CD4-positive, alpha-beta T cell treated with Interleukin-1 beta for 1 hour (primary cell): ENCODE results near the gene PIK3CD.
A peak's percentile ranks its signal among the peaks of the same experiment; 100 is the strongest.
"Not testable (repeated sequence)": the region's sequence is repeated elsewhere in the genome, so short reads cannot be mapped to it uniquely, and the experiment has no call there.

Experiments
- DNase-seq, 2 donors: peaks; one replicate each; pipeline ENCODE4 v3.0.0-alpha.2; 2020 to 2022

Gene PIK3CD

DNA sequence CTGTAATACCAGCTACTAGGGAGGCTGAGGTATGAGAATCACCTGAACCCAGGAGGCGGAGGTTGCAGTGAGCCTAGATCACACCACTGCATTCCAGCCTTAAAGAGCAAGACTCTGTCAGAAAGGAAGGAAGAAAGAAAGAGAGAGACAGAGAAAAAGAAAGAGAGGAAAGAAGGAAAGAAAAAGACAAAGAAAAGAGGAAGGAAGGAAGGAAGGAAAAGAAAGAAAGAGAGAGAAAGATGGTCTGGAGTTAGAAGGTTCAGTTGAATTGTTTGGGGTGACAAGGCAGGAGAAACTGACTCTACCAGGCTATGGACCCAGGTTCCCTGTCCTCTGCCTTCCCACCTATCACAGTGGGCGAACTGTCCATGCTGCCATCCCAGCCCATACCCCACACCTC, 27.4 kb upstream of the PIK3CD start:
- no peak for DNase-seq

DNA sequence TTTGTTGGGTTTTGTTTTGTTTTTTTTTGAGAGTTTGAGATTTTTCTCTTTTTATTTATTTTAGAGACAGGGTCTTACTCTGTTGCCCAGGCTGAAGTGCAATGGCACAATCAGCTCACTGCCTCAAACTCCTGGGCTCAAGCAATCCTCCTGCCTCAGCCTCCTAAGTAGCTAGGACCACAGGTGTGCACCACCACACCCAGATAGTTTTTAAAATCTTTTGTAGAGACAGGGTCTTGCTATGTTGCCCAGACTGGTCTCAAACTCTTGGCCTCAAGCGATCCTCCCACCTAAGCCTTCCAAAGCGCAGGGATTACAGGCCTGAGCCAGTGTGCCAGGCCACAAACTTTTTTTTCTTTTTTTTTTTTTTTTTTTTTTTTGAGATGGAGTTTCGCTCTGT, 26.5 kb upstream of the PIK3CD start:
- not testable (repeated sequence) for DNase-seq

DNA sequence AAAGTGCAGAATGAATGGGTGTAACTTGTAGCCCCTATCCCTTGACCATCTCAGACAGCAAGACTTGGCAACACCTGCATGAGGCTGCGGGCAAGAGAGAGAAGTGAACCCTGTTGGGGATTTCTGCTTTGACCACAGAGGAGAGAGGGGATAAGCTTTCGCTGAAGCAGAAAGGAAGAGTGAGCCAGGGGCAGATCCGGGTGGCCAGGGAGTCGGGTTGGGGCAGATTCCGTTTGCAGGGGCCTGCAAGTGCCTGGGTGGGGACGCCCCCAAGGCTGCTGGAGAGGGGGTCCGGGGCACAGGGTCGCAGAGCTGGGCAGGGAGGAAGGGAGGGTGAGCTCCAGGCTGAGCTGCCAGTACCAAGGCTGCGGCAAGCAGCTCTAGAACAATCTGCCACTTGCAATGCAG, 25.3 kb upstream of the PIK3CD start:
- peak; percentile 32 to 55 for DNase-seq

- peak; percentile 70 for DNase-seq
Observed at GRCh38 chr1:9628541-9629444, 22.7 kb upstream of the PIK3CD start.

- DNase-seq = peak; percentile 73 to 78
Observed at GRCh38 chr1:9629445-9630201, 21.9 kb upstream of the PIK3CD start.

DNA sequence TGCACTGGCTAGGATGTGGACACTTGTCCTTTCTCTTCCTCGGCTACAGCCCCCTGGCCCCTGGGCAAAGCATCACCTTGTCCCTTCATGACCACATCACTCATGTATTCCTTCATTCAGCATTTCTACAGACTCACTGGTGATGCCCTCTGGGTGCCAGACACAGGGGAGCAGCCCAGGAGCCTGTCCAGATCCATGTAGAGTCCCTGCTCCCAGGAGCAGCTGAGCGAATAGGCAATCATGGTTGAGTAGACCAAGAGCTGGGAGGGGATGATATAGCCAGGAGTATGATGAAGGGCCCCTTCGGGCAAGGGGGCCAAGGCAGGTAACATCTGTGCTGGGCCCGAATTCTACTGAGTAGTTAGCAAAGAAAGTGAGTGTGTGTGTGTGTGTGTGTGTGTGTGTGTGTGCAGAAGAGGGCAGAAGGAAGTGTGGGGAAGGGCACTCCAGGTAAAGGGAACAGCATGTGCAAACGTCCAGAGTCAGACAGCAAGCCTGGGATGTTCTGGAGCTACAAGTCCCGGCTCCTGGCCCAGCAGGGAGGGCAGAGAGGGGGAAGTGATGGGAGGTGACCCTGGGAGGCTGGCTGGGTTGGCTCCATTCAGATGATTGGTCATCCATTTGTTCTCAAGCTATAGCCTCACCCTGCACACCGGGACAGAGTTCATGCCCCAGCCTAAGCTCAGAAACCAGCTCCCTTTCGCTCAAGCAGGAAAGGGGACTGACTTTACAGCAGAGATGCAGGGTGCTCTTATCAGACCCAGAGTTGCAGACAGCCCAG, 21.0 kb upstream of the PIK3CD start:
- no peak for DNase-seq

GRCh38 chr1:9631613-9632012, 19.9 kb upstream of the PIK3CD start:
- DNase-seq = no peak

DNA sequence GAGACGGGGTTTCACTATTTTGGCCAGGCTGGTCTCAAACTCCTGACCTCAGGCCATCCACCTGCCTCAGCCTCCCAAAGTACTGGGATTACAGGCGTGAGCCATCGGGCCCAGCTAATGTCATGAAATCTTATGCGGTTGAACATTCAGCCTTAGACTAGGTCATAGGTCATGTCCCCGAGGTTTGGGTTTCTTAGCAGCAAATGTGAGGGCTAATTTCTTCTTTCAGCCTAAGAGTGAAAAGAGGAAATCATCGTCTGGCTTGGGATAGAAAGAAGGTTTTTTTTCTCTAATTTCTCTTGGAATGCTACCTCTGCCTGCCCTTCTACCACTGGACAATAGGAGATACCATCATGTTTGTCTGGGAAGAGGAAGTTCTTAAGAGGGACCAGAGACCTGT, 18.0 kb upstream of the PIK3CD start:
- no peak for DNase-seq

DNA sequence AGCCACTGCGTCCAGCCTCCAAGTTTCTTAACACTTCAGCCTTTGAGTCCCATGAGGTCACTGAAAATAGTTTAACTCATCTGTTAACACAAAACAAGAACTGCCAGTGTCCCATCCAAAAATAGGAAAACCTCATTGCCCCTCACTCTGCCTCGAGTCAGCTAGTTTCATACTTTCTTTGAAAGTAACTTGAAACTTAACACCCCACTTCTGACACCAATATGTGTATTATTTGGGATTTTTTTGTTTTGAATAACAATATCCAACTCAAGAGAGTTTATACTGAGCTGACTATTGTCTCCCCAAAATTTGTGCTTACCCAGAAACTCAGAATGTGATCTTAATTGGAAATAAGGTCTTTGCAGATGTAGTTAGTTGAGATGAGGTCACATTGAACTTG, 16.9 kb upstream of the PIK3CD start:
- DNase-seq = no peak

DNA sequence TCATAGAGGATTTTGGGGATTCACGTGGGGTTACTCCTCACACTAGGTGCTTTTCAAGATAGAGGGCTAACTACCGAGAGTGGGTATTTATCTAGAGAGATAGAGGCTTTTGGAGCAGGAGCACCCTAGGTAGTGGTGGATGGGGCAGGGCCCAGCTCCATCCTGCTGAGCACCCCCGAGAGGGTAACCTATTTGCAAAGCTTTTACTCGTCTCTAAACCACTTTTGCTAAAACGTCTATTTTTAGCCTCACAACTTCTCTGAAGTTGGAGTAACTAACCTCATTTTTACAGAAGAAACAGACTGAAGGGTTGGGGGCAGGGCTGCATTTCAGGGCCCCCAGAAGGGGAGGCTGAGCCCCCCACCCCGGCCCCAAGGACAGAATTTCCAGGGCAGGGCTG, 12.3 kb upstream of the PIK3CD start:
- no peak for DNase-seq

- no peak for DNase-seq
Observed at GRCh38 chr1:9643351-9644256, 7.9 kb upstream of the PIK3CD start.

GRCh38 chr1:9646037-9646436, 5.5 kb upstream of the PIK3CD start:
- no peak for DNase-seq

- no peak for DNase-seq
Observed at GRCh38 chr1:9648171-9648570, 3.4 kb upstream of the PIK3CD start.

DNA sequence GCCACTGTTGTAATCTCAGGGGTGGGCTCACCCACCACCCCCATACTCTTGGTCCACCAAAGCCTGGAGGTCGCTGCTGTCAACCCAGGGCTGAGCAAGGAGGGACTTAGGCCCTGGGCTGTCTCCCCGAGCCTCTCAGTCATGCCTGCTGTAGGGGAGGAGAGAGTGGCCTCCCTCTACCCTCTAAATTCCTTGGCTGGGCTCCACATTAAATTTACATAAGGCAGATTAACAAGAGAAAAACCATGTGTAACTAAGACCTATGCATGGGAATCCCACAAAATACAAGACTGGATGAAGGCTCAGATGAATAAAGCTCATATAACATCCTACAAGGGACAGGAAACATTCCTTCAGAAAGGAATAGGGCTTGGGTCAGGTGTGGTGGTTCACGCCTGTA, 1.8 kb upstream of the PIK3CD start:
- no peak for DNase-seq

DNA sequence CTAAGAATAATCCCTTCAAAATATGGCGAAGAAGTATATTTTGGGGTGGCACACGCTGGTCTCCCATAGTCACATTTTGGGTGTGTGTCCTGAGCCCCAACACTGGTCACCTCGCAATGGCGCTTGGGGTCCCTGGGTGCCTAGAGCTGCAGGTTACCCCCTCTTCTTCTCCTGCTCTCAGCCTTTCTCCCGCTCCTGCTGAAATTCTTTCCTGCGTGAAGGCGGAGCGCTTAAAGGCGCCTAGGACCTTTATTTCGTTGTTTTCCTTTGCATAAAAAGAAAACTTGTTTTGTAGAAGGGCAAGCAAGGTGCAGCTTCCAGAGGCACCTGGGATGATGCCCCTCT, 339 bp upstream of the PIK3CD start:
- no peak for DNase-seq

- DNase-seq = peak; percentile 72 to 78
Observed at GRCh38 chr1:9652379-9653209, 1.1 kb downstream of the PIK3CD start.

DNA sequence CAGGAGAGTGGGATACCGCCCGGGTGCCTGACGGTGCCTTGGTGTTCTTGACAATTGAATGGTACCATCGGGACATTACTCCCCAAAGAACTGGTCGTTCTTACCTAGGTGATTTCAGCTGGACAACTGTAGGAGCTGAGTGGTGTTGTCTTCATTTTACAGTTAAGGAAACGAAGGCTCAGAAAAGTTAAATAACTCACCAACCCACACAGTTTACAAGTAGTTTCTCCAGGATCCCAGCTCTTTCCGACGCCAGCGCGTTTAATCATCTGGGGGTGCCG, 1.6 kb downstream of the PIK3CD start:
- DNase-seq = no peak

DNA sequence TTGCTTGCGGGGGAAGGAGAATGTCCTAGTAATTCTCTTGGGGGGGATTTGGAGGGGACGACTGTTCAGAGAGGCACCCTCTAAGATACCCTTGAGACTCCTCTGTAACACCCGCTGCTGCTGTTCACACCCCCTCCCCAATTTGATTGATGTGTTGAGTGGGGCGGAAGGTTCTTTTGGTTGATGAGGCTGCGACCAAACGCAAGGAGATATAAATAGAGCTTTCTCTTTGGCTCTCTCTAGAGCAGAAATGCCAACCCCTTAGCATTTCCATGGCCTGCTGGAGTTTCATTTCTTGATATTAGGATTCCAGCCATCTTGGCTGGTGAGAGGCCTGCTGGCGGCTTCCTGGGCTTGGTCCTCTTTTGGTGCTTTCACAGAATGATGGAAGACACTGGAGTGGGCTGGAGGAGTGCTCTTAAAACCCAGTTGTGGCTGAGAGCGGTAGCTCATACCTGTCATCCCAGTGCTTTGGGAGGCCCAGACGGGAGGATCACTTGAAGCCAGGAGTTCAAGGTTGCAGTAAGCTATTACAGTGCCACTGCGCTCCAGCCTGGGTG, 2.0 kb downstream of the PIK3CD start:
- peak in 1 of 2 donors; percentile 33 for DNase-seq

GRCh38 chr1:9654051-9654833, 2.7 kb downstream of the PIK3CD start:
- no peak for DNase-seq
